ENCODE results near the gene ZMYND8. TPM values are rescaled to one million over a fixed set of nuclear protein-coding genes. Genes with fewer than 3 reads are reported as not detected.

ZMYND8 gene
- total and polyA plus RNA-seq, 2 of the 8 experiments (the other 6 are each of a cell fraction or from before 2014, with no cell fraction given), result 50.5 to 163 TPM

GRCh38 chr20:47330071-47330470, 26.4 kb downstream of the ZMYND8 start:
- 89% methylated on average over 2 of the region's 3 CpGs; no CpG with 5 or more reads in 1 of the 2 experiments for WGBS, 2 experiments (ENCODE audit: extremely low coverage in 1 of 2, insufficient coverage in 1 of 2, insufficient read length in 1 of 2, insufficient replicate concordance in 2 of 2, low coverage in 1 of 2, low lambda C conversion rate in 2 of 2, missing lambda C conversion rate in 1 of 2)
- H3K23ac ChIP-seq (ENCODE audit: insufficient read length), result no peak overlapping the region
- no peak overlapping the region for H2AK5ac ChIP-seq (ENCODE audit: low read depth, low read length)
- H3K4me3 ChIP-seq (ENCODE audit: extremely low read depth in 1 of 4, insufficient read depth in 2 of 4, low read depth in 3 of 4, low read length in 4 of 4), result no peak overlapping the region
- no peak overlapping the region for H3K9ac ChIP-seq (replicated peaks in 1 of 4; ENCODE audit: extremely low read depth in 1 of 4, low read depth in 3 of 4, low read length in 3 of 4)
- no peak overlapping the region for H4K5ac ChIP-seq (ENCODE audit: insufficient read length, low read depth, low read length)
- no peaks in the 10 kb centered on the region for H3K27me3 ChIP-seq (replicated peaks in 1 of 4; ENCODE audit: control insufficient read depth in 3 of 4, extremely low read depth in 1 of 4, insufficient read depth in 3 of 4, low read length in 3 of 4)
- no peak overlapping the region for H2BK5ac ChIP-seq (ENCODE audit: low read depth, low read length)
- H3K56ac ChIP-seq (replicated peaks; ENCODE audit: insufficient read length, low read depth, low read length), result no peak overlapping the region
- H3K18ac ChIP-seq (ENCODE audit: extremely low read depth, low read length), result no peak overlapping the region
- H3K27ac ChIP-seq (ENCODE audit: low read depth, low read length), result no peak overlapping the region
- peaks cover 2 to 12% (median 6%) of the 10 kb centered on the region in 4 experiments; a peak in 5 of 8 replicates for H3K36me3 ChIP-seq (ENCODE audit: control insufficient read depth in 2 of 4, insufficient read depth in 4 of 4, low read length in 3 of 4)
- H3K14ac ChIP-seq (ENCODE audit: insufficient read length), result no peak overlapping the region
- no peak overlapping the region for H2BK12ac ChIP-seq (ENCODE audit: low read depth, low read length)
- peaks cover 28% of the 10 kb centered on the region for H3K79me1 ChIP-seq (ENCODE audit: low read depth, low read length)
- no peaks in the 10 kb centered on the region for H3K23me2 ChIP-seq (ENCODE audit: low read depth, low read length)
- peaks cover 2 to 27% (median 9%) of the 10 kb centered on the region in 4 experiments; a peak in 5 of 7 replicates for H3K4me1 ChIP-seq (replicated peaks in 1 of 4; ENCODE audit: control insufficient read depth in 3 of 4, insufficient read depth in 4 of 4, low read length in 3 of 4)
- no peak overlapping the region for H2AFZ ChIP-seq (ENCODE audit: low read length)
- no peak overlapping the region; the same call in 1 of the 2 replicates for H2BK15ac ChIP-seq (ENCODE audit: low read length)
- peak overlapping the region in 1 of 2 experiments; percentile 13; a peak in 1 of 4 replicates for H3K4me2 ChIP-seq (ENCODE audit: insufficient read depth in 1 of 2, low read depth in 2 of 2, low read length in 2 of 2)
- ChIA-PET POLR2A (ENCODE audit: partially characterized antibody) (interaction anchor here (1.0 to 31.3 kb wide), 5 partner anchors 11 to 55 kb away, joined by 3 to 1191 read pairs (median 3); partner anchors contain the start of gene ZMYND8), CTCF (ENCODE audit: partially characterized antibody) (interaction anchor here (0.8 to 2.9 kb wide), 8 partner anchors 11 to 58 kb away, joined by 3 to 10 read pairs (median 4); no protein-coding TSS in a partner anchor)
- no peak overlapping the region for H3K4ac ChIP-seq (replicated peaks; ENCODE audit: insufficient read length, low read depth, low read length)
- H3K9me3 ChIP-seq (ENCODE audit: insufficient read depth in 2 of 2, low read depth in 1 of 2, low read length in 1 of 2), result no peaks in the 10 kb centered on the region
- no peak overlapping the region for H4K91ac ChIP-seq (replicated peaks; ENCODE audit: insufficient read length, low read length)
- DNase-seq (ENCODE audit: low read depth in 1 of 2, low spot score in 2 of 2) (no peak), FAIRE-seq (no peak)
- no peak overlapping the region for H2BK120ac ChIP-seq (replicated peaks; ENCODE audit: low read depth, low read length)
- peaks cover 4 to 7% of the 10 kb centered on the region in 2 experiments for H4K20me1 ChIP-seq (replicated peaks in 1 of 2; ENCODE audit: control insufficient read depth in 1 of 2, insufficient read depth in 2 of 2, low read length in 2 of 2)
- peaks cover 45 to 99% of the 10 kb centered on the region in 2 experiments for H3K79me2 ChIP-seq (ENCODE audit: control insufficient read depth in 1 of 2, insufficient read depth in 2 of 2, low read length in 2 of 2)
- H2BK20ac ChIP-seq (ENCODE audit: low read length), result no peak overlapping the region
- no peak overlapping the region for H4K8ac ChIP-seq (ENCODE audit: extremely low read depth, insufficient read depth, low read length)
- no peak for TF ChIP-seq TAF1 (IDR thresholded peaks at IDR 0.05; ENCODE audit: low read depth, low read length)
- TF ChIP-seq FOSL1 (IDR thresholded peaks at IDR 0.05; ENCODE audit: insufficient read depth, low read depth, low read length), result no peak
- TF ChIP-seq TEAD4 (IDR thresholded peaks at IDR 0.05; ENCODE audit: low read depth, low read length), result no peak
- no peak for TF ChIP-seq TCF12 (IDR thresholded peaks at IDR 0.05; ENCODE audit: low read depth, low read length)
- TF ChIP-seq SAP30 (IDR thresholded peaks at IDR 0.05; ENCODE audit: insufficient read depth, insufficient replicate concordance, low read length), result no peak
- no peak for TF ChIP-seq RXRA (IDR thresholded peaks at IDR 0.05; ENCODE audit: insufficient read depth, low read depth, low read length)
- no peak for TF ChIP-seq KDM4A (IDR thresholded peaks at IDR 0.05; ENCODE audit: low read depth, low read length, severe bottlenecking)
- no peak for TF ChIP-seq EZH2 (IDR thresholded peaks at IDR 0.05; ENCODE audit: low read depth, low read length, severe bottlenecking)
- TF ChIP-seq SIRT6 (IDR thresholded peaks at IDR 0.05; ENCODE audit: low read length), result no peak
- TF ChIP-seq CEBPB (IDR thresholded peaks at IDR 0.05; ENCODE audit: low read depth, low read length), result no peak
- TF ChIP-seq SIX5 (IDR thresholded peaks at IDR 0.05; ENCODE audit: low read depth, low read length), result no peak
- no peak for TF ChIP-seq JUN (IDR thresholded peaks at IDR 0.05; ENCODE audit: low read depth, low read length)
- TF ChIP-seq SRF (IDR thresholded peaks at IDR 0.05; ENCODE audit: low read depth, low read length), result no peak
- no peak for TF ChIP-seq PHF8 (conservative IDR thresholded peaks at IDR 0.05; ENCODE audit: low read depth, low read length)
- TF ChIP-seq EGR1 (IDR thresholded peaks at IDR 0.05; ENCODE audit: borderline replicate concordance, low read depth, low read length), result no peak

Measured in H1 (cell line).